Hematopoietic multipotent progenitor cell treated with erythropoietin and hydrocortisone succinate and interleukin-3 and kit ligand, for 6 days (in vitro differentiated cells): ENCODE measurements around the gene PDIA6.
"Not testable (repeated sequence)": the region's sequence is repeated elsewhere in the genome, so short reads cannot be mapped to it uniquely, and the experiment has no call there.

ENCODE experiments used
- DNase-seq: peaks from one replicate; pipeline ENCODE4 v3.0.0-alpha.2; 2015

PDIA6 gene

GRCh38 chr2:10832203-10832936 is 19.8 kb upstream of the PDIA6 start:
- DNase-seq, result peak; percentile 85

GRCh38 chr2:10831400-10831985 is 18.9 kb upstream of the PDIA6 start:
- no peak for DNase-seq

- DNase-seq, result no peak
Observed at GRCh38 chr2:10830641-10831399, 18.2 kb upstream of the PDIA6 start.

GRCh38 chr2:10830203-10830602 is 17.6 kb upstream of the PDIA6 start:
- no peak for DNase-seq

- no peak for DNase-seq
Observed at GRCh38 chr2:10829299-10829698, 16.7 kb upstream of the PDIA6 start.

- DNase-seq, result no peak
Observed at GRCh38 chr2:10828346-10828745, 15.8 kb upstream of the PDIA6 start.

GRCh38 chr2:10826625-10827024 is 14.0 kb upstream of the PDIA6 start:
- no peak for DNase-seq

GRCh38 chr2:10826026-10826425 is 13.4 kb upstream of the PDIA6 start:
- no peak for DNase-seq

- no peak for DNase-seq
Observed at GRCh38 chr2:10824191-10824590, 11.6 kb upstream of the PDIA6 start.

- peak; percentile 41 for DNase-seq
Observed at GRCh38 chr2:10820978-10821695, 8.6 kb upstream of the PDIA6 start.

GRCh38 chr2:10820562-10820961 is 8.0 kb upstream of the PDIA6 start:
- DNase-seq, result no peak

- no peak for DNase-seq
Observed at GRCh38 chr2:10819714-10820314, 7.2 kb upstream of the PDIA6 start.

- DNase-seq, result no peak
Observed at GRCh38 chr2:10818984-10819383, 6.4 kb upstream of the PDIA6 start.

- DNase-seq, result not testable (repeated sequence)
Observed at GRCh38 chr2:10818305-10818704, 5.7 kb upstream of the PDIA6 start.

GRCh38 chr2:10817413-10817812 is 4.8 kb upstream of the PDIA6 start:
- DNase-seq, result peak; percentile 44

- DNase-seq, result no peak
Observed at GRCh38 chr2:10814571-10815331, 2.2 kb upstream of the PDIA6 start.

GRCh38 chr2:10814142-10814541 is 1.6 kb upstream of the PDIA6 start:
- DNase-seq, result no peak

GRCh38 chr2:10813163-10814138 is 866 bp upstream of the PDIA6 start:
- DNase-seq, result not testable (repeated sequence)

GRCh38 chr2:10811517-10811916 is 1.1 kb downstream of the PDIA6 start:
- DNase-seq, result no peak

- peak; percentile 55 for DNase-seq
Observed at GRCh38 chr2:10810202-10811161, 2.1 kb downstream of the PDIA6 start.
